Activated CD4-positive, alpha-beta T cell treated with anti-CD3 and anti-CD28 coated beads, Interleukin-2, amount 50 U/mL, for 4 hours (primary cell): ENCODE data around the gene AMD1.
A peak's percentile ranks its signal among the peaks of the same experiment; 100 is the strongest.

Experiments
- DNase-seq, 2 experiments: peaks; one replicate each; pipeline ENCODE4 v3.0.0-alpha.2; 2020

The AMD1 gene

GRCh38 chr6:110939429-110940200, 65.0 kb downstream of the AMD1 start:
- no peak for DNase-seq

GRCh38 chr6:110944681-110945151, 70.1 kb downstream of the AMD1 start:
- DNase-seq: peak in 1 of 2 experiments; percentile 13
